Vagina (tissue), 2 donors: Measurements from ENCODE around the gene PLCB1. TPM values are rescaled to one million over a fixed set of nuclear protein-coding genes. Genes with fewer than 3 reads are reported as not detected.
A peak's percentile ranks its signal among the peaks of the same experiment; 100 is the strongest.

Experiments used
- DNase-seq, 2 donors: peaks; one replicate each; pipeline ENCODE4 v3.0.0-alpha.2; 2017; ENCODE audit errors: extremely low spot score in 2 of 2
- H3K27ac ChIP-seq: fragments of 200-600 bp; sonication (generic); one replicate; pipeline ENCODE4 v1.5.1; 2019
- H3K27me3 ChIP-seq: fragments of 200-600 bp; sonication (generic); one replicate; pipeline ENCODE4 v1.5.1; 2019
- H3K36me3 ChIP-seq, 2 donors: fragments of 200-600 bp; sonication (generic); one replicate each; pipeline ENCODE4 v1.5.1; 2017 to 2019
- H3K4me1 ChIP-seq: fragments of 200-600 bp; sonication (generic); one replicate; pipeline ENCODE4 v1.5.1; 2019
- H3K4me3 ChIP-seq, 2 donors: fragments of 200-600 bp; sonication (generic); 1 replicate in 1 of 2; 2 replicates in 1 of 2; pipeline ENCODE4 v1.5.1; 2016 to 2019
- H3K9me3 ChIP-seq: fragments of 200-600 bp; sonication (generic); one replicate; pipeline ENCODE4 v1.5.1; 2019
- POLR2A ChIP-seq, 2 donors: fragments of 450-650 bp; IDR thresholded peaks; one replicate each; pipeline ENCODE4 v1.6.1; 2017; ENCODE audit warnings: antibody characterized with exemption in 2 of 2, mild to moderate bottlenecking in 2 of 2, moderate library complexity in 2 of 2
- POLR2AphosphoS5 ChIP-seq, 2 donors: sonication (generic); formaldehyde crosslinking; IDR thresholded peaks; one replicate each; pipeline ENCODE4 v1.9.0; 2017; ENCODE audit warnings: antibody characterized with exemption in 2 of 2, mild to moderate bottlenecking in 2 of 2, low read depth in 1 of 2; ENCODE audit not compliant: insufficient read depth in 1 of 2
- intact Hi-C: fragments of 100-400 bp; cut with DNase I; formaldehyde crosslinking; loops from one replicate; pipeline ENCODE4 v1.15.1; 2023
- total RNA-seq: library from RNA; depleted of rRNA; stranded (reverse); fragments of >200 nt; gene quantifications from one replicate; pipeline ENCODE4 v1.2.3, GENCODE V29; 2016
- TF ChIP-seq, protein P1 (sequence below), 3 experiments: fragments of 450-650 bp in 2 of 3; fragments of 200-600 bp in 1 of 3; sonication (generic) in 1 of 3; IDR thresholded peaks; one replicate each; pipeline ENCODE4 v1.5.1; 2017 to 2019; ENCODE audit warnings: antibody characterized with exemption in 3 of 3, mild to moderate bottlenecking in 2 of 3, moderate library complexity in 2 of 3

Gene PLCB1
- total RNA-seq, 1 donor from 2014 or later, result 32.4 TPM

GRCh38 chr20:8304124-8304816, 172.2 kb downstream of the PLCB1 start:
- intact Hi-C loops, result no loop called here

GRCh38 chr20:8305449-8305978, 173.4 kb downstream of the PLCB1 start:
- TF ChIP-seq, protein P1, sequence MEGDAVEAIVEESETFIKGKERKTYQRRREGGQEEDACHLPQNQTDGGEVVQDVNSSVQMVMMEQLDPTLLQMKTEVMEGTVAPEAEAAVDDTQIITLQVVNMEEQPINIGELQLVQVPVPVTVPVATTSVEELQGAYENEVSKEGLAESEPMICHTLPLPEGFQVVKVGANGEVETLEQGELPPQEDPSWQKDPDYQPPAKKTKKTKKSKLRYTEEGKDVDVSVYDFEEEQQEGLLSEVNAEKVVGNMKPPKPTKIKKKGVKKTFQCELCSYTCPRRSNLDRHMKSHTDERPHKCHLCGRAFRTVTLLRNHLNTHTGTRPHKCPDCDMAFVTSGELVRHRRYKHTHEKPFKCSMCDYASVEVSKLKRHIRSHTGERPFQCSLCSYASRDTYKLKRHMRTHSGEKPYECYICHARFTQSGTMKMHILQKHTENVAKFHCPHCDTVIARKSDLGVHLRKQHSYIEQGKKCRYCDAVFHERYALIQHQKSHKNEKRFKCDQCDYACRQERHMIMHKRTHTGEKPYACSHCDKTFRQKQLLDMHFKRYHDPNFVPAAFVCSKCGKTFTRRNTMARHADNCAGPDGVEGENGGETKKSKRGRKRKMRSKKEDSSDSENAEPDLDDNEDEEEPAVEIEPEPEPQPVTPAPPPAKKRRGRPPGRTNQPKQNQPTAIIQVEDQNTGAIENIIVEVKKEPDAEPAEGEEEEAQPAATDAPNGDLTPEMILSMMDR (IDR thresholded peaks at IDR 0.05), result peak; percentile 21 to 40 (median 29)
- TF ChIP-seq POLR2A (IDR thresholded peaks at IDR 0.05), result no peak
- no peaks in the 10 kb centered on the region for H3K9me3 ChIP-seq
- no peak overlapping the region for H3K4me3 ChIP-seq
- H3K27me3 ChIP-seq, result no peaks in the 10 kb centered on the region
- intact Hi-C loops, result no loop called here
- no peaks in the 10 kb centered on the region for H3K36me3 ChIP-seq
- no peak for DNase-seq
- no peaks in the 10 kb centered on the region for H3K4me1 ChIP-seq
- no peak overlapping the region for H3K27ac ChIP-seq

More at GRCh38 chr20:8304124-8304816, 172.2 kb downstream of the PLCB1 start:
- Histone ChIP-seq H3K9me3 (no peaks in the 10 kb centered on the region), H3K4me3 (no peak overlapping the region), H3K27me3 (no peaks in the 10 kb centered on the region), H3K4me1 (no peaks in the 10 kb centered on the region), H3K36me3 (no peaks in the 10 kb centered on the region), H3K27ac (no peak overlapping the region)
- no peak for DNase-seq
- TF ChIP-seq POLR2AphosphoS5 (IDR thresholded peaks at IDR 0.05; ENCODE audit: insufficient read depth in 1 of 2, low read depth in 1 of 2) (no peak), POLR2A (IDR thresholded peaks at IDR 0.05) (no peak)
- TF ChIP-seq, protein P1 (IDR thresholded peaks at IDR 0.05), result no peak

DNA sequence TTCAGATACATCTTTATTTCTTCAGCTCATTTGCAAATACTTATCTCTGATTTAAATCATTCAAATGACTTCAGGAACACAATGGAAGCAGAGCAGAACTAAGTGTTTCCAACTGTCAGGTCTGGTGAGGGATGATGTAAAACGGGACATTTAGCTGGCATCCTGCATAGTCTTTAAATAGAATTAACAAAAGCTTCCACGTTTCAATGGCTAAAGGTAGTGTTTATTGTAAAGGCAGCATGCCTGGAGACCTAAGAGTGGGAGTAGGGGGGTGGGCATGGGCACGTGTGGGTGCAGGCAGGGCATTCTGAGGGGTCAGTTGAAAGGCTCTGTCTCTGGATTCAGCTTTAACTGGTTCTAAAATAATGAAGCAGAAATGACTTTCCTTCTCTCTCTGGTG, 174.9 kb downstream of the PLCB1 start:
- intact Hi-C loops, result no loop called here
- Histone ChIP-seq H3K4me1 (no peaks in the 10 kb centered on the region), H3K9me3 (no peaks in the 10 kb centered on the region), H3K27ac (no peak overlapping the region), H3K36me3 (no peaks in the 10 kb centered on the region), H3K27me3 (no peaks in the 10 kb centered on the region), H3K4me3 (no peak overlapping the region)
- no peak for TF ChIP-seq POLR2A (IDR thresholded peaks at IDR 0.05)
- TF ChIP-seq, protein P1 (IDR thresholded peaks at IDR 0.05), result no peak
- no peak for TF ChIP-seq POLR2AphosphoS5 (IDR thresholded peaks at IDR 0.05; ENCODE audit: insufficient read depth in 1 of 2, low read depth in 1 of 2)
- no peak for DNase-seq

DNA sequence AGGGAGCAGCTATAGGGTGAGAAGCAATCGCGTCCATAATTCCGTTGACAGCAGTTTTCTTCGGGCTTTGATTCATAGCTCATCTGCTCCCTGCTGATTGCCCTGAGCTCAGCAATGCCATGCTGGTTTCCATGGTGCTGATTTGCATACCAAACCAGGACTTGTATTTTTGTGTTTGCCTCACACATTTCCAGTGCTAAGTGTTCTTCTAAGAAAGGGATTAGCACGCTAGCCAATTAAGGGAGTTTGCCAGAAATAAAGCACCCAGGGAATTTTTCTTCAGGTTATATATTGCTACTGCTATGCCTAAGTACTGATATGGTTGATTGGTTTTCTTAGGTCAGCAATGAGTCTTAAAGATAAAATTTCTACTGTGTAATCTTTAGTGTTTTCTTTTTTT, 177.6 kb downstream of the PLCB1 start:
- H3K27me3 ChIP-seq, result no peaks in the 10 kb centered on the region
- no peaks in the 10 kb centered on the region for H3K9me3 ChIP-seq
- TF ChIP-seq POLR2A (IDR thresholded peaks at IDR 0.05), result no peak
- TF ChIP-seq, protein P1 (IDR thresholded peaks at IDR 0.05), result no peak
- no peak for TF ChIP-seq POLR2AphosphoS5 (IDR thresholded peaks at IDR 0.05; ENCODE audit: insufficient read depth in 1 of 2, low read depth in 1 of 2)

GRCh38 chr20:8310618-8311017, 178.6 kb downstream of the PLCB1 start:
- Histone ChIP-seq H3K27me3 (no peaks in the 10 kb centered on the region), H3K36me3 (no peaks in the 10 kb centered on the region), H3K4me1 (no peaks in the 10 kb centered on the region), H3K4me3 (no peak overlapping the region), H3K27ac (no peak overlapping the region), H3K9me3 (no peaks in the 10 kb centered on the region)
- TF ChIP-seq POLR2AphosphoS5 (IDR thresholded peaks at IDR 0.05; ENCODE audit: insufficient read depth in 1 of 2, low read depth in 1 of 2) (no peak), POLR2A (IDR thresholded peaks at IDR 0.05) (no peak)
- TF ChIP-seq, protein P1 (IDR thresholded peaks at IDR 0.05), result no peak
- no peak for DNase-seq
- intact Hi-C loops, result no loop called here

More for the DNA sequence above, 177.6 kb downstream of the PLCB1 start:
- Histone ChIP-seq H3K36me3 (no peaks in the 10 kb centered on the region), H3K27ac (no peak overlapping the region), H3K4me3 (no peak overlapping the region), H3K4me1 (no peaks in the 10 kb centered on the region)
- intact Hi-C loops, result no loop called here
- DNase-seq, result no peak
